ENCODE results near the gene ZHX3.

The ZHX3 gene

DNA sequence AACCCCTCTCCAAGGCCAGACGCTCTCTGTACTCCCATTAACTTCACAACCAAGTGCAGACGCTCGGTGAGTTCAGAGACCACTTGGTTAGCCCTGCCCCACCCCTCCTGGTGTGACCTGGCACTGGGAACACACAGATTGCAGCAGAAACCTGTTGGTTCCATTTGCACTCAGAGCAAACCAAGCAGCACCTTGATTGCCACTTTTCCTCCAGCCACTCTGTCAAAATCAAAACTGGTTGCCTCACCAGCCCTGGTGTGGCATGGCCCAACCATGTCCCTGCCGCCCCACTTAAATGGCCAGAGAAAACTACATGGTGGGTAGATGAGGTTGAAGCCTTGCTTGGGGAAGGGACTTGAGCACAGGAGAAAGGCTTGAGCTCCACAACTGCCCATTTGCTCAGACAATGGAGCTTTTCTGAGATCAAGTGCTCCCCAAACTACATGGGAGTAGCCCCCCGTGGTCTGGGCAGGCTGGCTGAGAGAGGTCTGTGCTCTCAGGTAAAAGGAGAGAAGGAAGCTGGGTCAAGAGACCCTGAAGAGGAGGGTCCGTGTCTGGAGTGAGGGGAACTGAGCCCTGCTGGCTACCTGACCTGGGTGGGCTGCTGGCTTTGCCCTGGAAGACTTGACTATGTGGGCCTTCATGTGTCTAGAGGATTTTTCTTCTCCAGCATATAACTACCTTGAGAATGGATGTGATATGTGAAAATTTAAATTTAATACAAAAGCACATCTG, 136.8 kb downstream of the ZHX3 start:
- no peak for DNase-seq (ENCODE audit: extremely low spot score)
- TF ChIP-seq, protein P1, sequence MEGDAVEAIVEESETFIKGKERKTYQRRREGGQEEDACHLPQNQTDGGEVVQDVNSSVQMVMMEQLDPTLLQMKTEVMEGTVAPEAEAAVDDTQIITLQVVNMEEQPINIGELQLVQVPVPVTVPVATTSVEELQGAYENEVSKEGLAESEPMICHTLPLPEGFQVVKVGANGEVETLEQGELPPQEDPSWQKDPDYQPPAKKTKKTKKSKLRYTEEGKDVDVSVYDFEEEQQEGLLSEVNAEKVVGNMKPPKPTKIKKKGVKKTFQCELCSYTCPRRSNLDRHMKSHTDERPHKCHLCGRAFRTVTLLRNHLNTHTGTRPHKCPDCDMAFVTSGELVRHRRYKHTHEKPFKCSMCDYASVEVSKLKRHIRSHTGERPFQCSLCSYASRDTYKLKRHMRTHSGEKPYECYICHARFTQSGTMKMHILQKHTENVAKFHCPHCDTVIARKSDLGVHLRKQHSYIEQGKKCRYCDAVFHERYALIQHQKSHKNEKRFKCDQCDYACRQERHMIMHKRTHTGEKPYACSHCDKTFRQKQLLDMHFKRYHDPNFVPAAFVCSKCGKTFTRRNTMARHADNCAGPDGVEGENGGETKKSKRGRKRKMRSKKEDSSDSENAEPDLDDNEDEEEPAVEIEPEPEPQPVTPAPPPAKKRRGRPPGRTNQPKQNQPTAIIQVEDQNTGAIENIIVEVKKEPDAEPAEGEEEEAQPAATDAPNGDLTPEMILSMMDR (IDR thresholded peaks at IDR 0.05; ENCODE audit: control extremely low read depth, extremely low read depth, low read depth, missing control alignments) = no peak
- ChIA-PET CTCF (interaction anchor here (1.2 to 2.0 kb wide), 3 partner anchors 8 to 165 kb away, joined by 3 to 10 read pairs (median 3); no protein-coding TSS in a partner anchor), POLR2A (no interaction called here)

DNA sequence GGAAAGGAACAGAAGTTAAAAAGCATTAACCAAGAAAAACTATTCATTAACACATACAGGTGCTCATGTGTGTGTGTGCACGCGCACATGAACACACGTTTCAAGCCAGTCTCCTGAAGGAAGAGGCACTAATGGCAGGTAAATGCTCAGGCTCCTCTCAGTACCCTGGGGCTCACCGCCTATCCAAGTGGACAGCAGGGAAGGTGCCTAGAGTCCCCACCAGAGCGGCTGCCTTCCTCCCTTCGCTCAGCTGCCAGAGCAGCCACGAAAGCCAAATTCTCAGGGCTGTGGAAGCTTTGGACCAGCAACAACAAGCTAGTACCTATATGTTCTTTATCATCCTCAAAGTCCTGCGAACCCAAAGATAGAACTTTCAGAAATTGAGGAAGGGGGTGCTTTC, 137.6 kb downstream of the ZHX3 start:
- TF ChIP-seq, protein P1 (IDR thresholded peaks at IDR 0.05; ENCODE audit: control extremely low read depth, extremely low read depth, low read depth, missing control alignments) = no peak
- ChIA-PET CTCF (interaction anchor here (1.2 to 1.7 kb wide), 2 partner anchors 39 to 166 kb away, joined by 3 read pairs; no protein-coding TSS in a partner anchor), POLR2A (no interaction called here)
- DNase-seq (ENCODE audit: extremely low spot score) = no peak

DNA sequence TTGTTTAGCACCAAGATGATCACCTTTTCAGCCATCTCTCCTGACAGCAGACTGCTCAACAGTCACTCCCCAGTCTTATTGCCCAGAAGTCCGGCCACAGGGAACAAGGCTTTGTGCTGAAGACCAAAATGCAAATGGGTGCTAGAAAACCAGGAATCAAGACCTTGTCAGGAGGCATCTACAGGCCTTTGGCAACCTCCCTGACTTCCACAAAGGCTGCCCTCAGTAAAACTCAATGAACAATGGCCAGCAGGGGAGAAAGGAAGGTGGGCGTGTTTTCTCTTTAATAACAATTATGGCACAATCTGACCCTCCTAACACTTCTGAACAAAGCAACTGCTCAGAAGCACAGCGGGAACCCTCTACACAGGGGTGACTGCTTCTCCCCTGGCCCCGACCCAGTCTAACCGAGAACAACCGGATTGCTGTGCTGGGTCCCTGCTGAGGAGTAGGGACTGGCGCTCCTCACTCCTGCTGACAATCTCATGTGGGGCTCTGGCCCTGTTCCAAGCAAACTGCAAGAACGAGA, 138.6 kb downstream of the ZHX3 start:
- DNase-seq (ENCODE audit: extremely low spot score) = no peak
- TF ChIP-seq, protein P1 (IDR thresholded peaks at IDR 0.05; ENCODE audit: control extremely low read depth, extremely low read depth, low read depth, missing control alignments) = no peak
- ChIA-PET CTCF (interaction anchor here (1.2 kb wide), 1 partner anchor 40 kb away, joined by 3 read pairs; no protein-coding TSS in a partner anchor), POLR2A (no interaction called here)

DNA sequence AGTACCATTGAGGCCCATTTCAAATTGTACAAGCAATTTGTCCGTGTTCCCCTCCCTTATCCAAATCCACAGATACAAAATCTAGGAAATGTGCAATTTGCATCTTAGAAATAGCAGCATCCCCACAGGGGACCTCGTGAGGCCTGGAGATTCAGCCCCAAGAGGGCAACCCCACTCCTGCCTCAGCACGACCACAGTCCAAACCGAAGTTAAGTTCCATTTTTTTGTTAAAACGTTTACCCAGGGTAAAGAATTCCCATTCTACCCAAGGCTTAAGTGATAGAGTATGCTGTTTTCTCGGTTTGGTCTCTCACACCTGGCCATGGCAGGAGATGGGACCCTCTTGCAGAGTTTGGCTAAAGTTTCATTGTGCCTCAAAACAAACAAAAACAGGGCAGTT, 139.0 kb downstream of the ZHX3 start:
- CTCF ChIA-PET = interaction anchor here (10.4 kb wide), 1 partner anchor 161 kb away, joined by 133 read pairs; the partner anchor contains the start of gene LPIN3
- POLR2A ChIA-PET = no interaction called here
- TF ChIP-seq, protein P1 (IDR thresholded peaks at IDR 0.05; ENCODE audit: control extremely low read depth, extremely low read depth, low read depth, missing control alignments) = no peak

DNA sequence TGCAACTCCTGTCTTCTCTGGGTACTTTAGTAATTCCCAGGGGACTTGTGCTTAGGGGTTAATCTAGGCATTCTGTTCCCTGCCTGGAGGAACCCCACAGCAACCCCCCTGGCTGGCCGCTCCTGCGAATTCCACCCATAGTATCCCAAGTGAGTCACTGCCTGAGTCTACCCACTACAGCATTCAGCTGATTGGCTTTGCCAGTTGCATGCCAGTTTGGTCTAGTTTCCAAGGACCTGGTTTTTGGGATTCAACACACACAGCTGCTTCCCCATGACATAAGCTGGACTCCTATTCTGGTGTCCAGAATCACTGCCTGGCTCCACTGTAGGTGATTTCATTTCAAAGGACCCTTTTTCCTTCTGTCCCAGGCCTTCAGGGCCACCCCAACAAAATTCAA, 139.9 kb downstream of the ZHX3 start:
- no peak for DNase-seq (ENCODE audit: extremely low spot score)
- TF ChIP-seq, protein P1 (IDR thresholded peaks at IDR 0.05; ENCODE audit: control extremely low read depth, extremely low read depth, low read depth, missing control alignments) = no peak
- ChIA-PET POLR2A (no interaction called here), CTCF (interaction anchor here (1.4 to 10.4 kb wide), 2 partner anchors 42 to 162 kb away, joined by 3 to 133 read pairs; partner anchors contain the start of gene LPIN3)

More for the DNA sequence above, 139.0 kb downstream of the ZHX3 start:
- DNase-seq (ENCODE audit: extremely low spot score) = no peak

DNA sequence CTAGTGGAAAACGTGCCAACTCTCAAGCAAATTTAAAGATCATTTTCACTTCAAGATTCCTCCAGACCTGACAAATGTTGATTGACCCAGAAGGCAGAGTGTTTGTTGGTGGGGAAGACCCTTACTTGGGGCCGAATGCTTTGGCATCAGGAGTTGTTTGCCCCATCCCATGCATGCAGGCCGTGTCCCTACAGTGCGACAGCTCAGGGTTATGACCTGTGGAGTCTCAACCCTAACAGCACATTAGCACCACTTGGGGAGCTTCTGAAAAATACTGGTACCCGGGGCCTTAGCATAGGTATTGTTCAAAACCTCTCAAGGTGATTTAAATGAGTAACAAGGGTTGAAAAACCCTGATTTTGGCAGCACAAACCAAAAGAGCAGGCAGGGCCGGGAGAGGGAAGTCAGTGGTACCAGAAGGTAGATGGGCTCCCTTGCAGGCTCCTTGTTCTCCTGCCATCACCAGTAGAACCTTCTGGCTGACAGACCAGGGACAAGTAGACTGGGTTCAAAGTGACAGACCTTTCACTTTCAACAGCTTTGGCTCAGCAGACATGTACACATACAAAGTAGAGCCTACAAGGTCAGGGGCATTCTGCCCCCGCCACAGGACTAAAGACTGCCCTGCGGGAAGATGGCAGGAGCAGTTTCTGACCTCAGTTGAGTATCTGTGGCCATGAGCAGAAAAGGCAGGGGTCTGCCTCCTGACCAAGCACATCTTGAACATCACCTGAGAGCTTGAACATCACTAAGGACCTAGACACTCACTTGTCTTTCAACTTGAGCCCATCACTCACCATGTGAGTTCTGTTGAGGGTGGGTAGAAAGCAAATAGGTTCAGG, 140.6 kb downstream of the ZHX3 start:
- ChIA-PET POLR2A (no interaction called here), CTCF (interaction anchor here (1.4 to 10.4 kb wide), 3 partner anchors 42 to 435 kb away, joined by 3 to 133 read pairs (median 4); partner anchors contain the start of gene LPIN3)
- TF ChIP-seq, protein P1 (IDR thresholded peaks at IDR 0.05; ENCODE audit: control extremely low read depth, extremely low read depth, low read depth, missing control alignments) = no peak
- no peak for DNase-seq (ENCODE audit: extremely low spot score)

Measured in GM10248 (cell line).